Stimulated activated naive CD8-positive, alpha-beta T cell treated with anti-CD3 and anti-CD28 coated beads, Interleukin-15, Interleukin-2, amounts not matched to agents 100 ng/mL and 50 ng/mL, for 24 hours (primary cell): Measurements from ENCODE around the gene TNS3.
A peak's percentile ranks its signal among the peaks of the same experiment; 100 is the strongest.

Experiments used
- H3K27ac Mint-ChIP-seq: one replicate; pipeline ENCODE4 v1.8.0; 2021; ENCODE audit warnings: mild to moderate bottlenecking, mixed read lengths
- H3K27me3 Mint-ChIP-seq: one replicate; pipeline ENCODE4 v1.8.0; 2021; ENCODE audit warnings: mixed read lengths
- H3K36me3 Mint-ChIP-seq: one replicate; pipeline ENCODE4 v1.8.0; 2021; ENCODE audit warnings: low read depth, mixed read lengths
- H3K4me1 Mint-ChIP-seq: one replicate; pipeline ENCODE4 v1.8.0; 2021; ENCODE audit warnings: low read depth, mixed read lengths
- H3K4me3 Mint-ChIP-seq: one replicate; pipeline ENCODE4 v1.8.0; 2021; ENCODE audit warnings: mild to moderate bottlenecking, mixed read lengths
- H3K9me3 Mint-ChIP-seq: one replicate; pipeline ENCODE4 v1.8.0; 2021; ENCODE audit warnings: mixed read lengths

The TNS3 gene

DNA sequence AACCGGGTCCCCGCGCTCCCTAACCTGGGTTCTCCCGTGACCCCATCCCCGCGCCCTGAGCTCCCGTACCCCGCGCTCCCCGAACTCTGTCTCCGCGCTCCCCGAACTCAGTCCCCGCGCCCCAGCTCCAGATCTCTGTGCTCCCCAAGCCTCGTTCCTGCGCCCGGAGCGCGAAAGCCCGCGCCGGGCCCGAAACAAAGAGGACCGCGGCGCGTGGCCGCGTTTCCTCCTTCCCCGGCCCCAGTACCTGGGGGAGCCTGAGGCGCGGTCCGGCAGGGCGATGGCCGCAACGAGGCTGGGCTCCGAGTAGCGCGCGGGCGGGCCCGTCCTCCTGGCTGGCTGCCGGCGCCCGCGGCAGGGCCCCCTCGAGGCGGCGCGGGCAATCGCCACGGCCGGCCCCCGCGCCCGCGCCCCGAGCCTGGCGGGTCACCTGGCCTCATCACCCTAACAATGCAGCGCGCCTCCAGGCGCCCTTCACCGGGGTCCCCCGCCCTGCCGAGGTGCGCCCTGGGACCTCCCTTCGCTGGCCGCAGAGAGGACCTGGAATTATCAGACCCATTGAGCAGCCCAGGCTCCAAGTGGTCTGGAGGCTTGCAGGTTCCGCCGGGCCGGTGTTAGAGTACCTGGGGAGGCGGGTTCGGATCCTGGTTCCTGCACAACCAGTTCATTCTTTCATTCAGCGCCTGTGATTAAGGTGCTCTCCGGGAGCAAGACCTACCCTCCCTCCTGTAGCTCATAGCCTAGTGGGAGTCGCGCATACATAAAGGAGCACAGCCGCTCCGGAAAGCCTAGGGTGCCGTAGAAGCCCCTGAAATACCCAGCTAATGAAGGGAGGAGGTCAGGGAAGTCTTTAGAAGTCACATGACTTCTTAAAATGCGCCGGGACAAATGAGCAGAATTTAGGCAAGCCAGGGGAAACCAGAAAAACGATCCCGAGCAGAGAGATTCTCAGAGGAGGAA is at the start of gene TNS3:
Gene TNS3, minus strand, starts transcription at position 308 of the 960 bp plus-strand sequence. CDS start 142,475 bp downstream, outside the sequence.
- Mint-ChIP-seq H3K9me3 (no peaks in the 10 kb centered on the region), H3K36me3 (no peaks in the 10 kb centered on the region), H3K27me3 (peaks cover 28% of the 10 kb centered on the region), H3K27ac (no peak within 1 kb of the TSS), H3K4me1 (peaks cover 26% of the 10 kb centered on the region), H3K4me3 (peak within 1 kb of the TSS; percentile 59)

DNA sequence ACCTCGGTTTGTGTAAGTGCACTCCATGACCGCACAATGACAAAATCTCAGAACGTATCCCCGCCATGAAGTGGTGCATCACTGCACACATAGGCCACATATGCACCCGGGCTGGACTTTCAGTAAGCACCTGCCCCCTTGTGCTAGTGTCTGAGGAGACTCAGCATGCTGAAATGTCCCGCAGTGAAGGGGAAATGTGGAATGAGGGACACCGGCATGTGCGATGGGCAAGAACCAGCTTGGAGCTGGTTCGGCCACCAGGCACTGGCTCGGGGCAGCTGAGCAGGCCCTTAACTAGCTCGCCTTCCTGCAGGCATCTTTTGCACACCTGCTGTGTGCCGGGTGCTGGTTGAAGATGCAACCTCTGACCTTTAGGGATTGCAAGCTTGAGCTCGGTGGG is 49.8 kb upstream of the TNS3 start:
- Mint-ChIP-seq H3K27me3 (no peaks in the 10 kb centered on the region), H3K4me1 (peaks cover 9% of the 10 kb centered on the region), H3K9me3 (no peaks in the 10 kb centered on the region), H3K27ac (no peak overlapping the region), H3K4me3 (no peak overlapping the region), H3K36me3 (no peaks in the 10 kb centered on the region)

DNA sequence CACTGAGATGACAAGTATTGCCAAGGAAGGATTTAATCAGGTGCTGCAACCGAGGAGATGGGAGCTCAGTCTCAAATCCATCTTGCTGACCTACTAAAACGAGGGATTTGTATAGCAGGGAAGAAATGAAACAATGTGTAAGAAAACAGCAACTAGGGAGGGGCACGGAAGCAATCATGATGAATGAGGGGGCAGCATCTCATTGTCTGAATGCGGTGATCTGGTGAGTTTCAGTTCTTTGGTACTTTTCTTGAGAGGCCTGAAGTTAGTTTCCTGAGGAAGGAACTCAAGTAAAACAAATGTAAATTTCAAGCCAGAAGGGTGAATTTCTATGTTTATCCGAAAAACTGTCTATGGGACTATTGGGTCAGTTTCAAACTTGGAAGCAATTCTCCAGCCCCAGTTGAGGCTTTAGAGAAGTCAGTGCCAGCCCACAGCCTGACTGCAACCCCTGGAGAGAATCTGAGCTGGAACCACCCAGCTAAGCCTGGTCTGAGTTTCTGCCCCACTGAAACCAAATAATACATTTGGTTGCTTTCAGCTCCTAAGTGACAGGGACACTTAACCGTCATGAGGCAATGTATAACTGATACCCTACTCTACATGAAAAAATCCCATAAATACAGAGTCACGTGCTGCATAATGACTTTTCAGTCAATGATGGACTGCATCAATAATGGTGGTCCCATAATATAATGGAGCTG is 45.8 kb upstream of the TNS3 start:
- H3K9me3 Mint-ChIP-seq, result no peaks in the 10 kb centered on the region
- H3K27me3 Mint-ChIP-seq, result no peaks in the 10 kb centered on the region
- no peak overlapping the region for H3K27ac Mint-ChIP-seq
- H3K4me3 Mint-ChIP-seq, result no peak overlapping the region
- H3K36me3 Mint-ChIP-seq, result no peaks in the 10 kb centered on the region
- H3K4me1 Mint-ChIP-seq, result peaks cover 9% of the 10 kb centered on the region

DNA sequence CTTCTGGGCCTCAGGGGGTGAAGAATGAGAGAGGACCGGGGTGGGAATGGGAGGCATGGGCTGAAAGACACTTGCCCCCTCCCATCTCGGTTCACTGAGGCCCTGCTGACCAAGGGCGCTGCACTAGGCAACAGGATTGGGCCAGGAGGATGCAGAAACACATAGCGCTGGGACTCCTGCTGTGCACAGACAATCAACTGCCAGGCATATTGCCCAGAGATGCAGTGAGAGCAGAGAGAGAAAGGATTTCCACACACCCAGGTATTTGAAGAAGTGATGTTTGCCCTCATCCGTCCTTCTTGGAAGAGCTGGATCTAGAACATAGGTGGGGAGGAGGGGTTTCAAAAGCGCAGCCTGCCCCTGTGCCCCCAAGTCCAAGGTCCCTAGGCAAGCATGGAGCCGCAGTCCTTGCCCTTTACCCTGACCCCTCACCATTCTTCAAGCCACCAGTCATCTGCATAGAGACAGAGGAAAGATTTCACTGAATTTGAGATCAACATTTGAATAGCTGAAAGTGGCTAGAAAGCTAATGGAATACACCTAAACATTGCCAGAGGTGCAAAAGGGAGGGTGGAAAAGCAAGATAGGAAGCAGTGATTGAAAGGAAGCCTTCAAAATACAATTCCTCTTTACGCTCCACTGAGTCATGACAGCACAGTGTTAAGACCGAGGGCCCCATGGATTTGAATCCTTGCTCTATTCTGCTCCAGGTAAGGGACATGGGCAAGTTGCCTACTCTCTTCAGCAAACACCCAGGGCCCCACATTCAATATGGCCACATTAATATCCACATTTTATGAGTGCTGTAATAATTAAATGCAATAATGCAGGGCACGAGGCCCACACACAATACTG is 44.2 kb upstream of the TNS3 start:
- Mint-ChIP-seq H3K4me1 (peaks cover 22% of the 10 kb centered on the region), H3K27me3 (no peaks in the 10 kb centered on the region), H3K4me3 (no peak overlapping the region), H3K9me3 (no peaks in the 10 kb centered on the region), H3K27ac (no peak overlapping the region), H3K36me3 (no peaks in the 10 kb centered on the region)

DNA sequence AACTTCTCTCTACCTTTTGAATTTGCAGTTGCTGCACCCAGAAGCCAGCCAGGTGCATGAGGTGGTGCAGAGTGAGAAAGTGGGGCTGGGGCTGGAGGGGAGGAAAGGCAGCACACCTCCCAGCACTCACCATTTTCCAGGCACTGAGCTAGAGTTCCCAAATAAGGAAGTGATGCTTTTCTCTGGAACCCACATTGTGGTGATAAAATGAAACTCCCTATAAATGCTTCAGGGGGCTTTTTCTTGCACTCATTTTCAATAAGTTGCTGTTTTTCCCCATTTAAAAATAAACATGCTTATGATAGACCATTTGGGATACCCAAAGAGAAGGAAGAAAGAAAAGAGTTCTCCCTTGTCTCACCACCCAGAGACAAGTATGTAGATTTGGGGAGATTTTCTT is 42.8 kb upstream of the TNS3 start:
- Mint-ChIP-seq H3K9me3 (no peaks in the 10 kb centered on the region), H3K27me3 (no peaks in the 10 kb centered on the region), H3K36me3 (no peaks in the 10 kb centered on the region), H3K4me3 (no peak overlapping the region), H3K27ac (no peak overlapping the region), H3K4me1 (peaks cover 22% of the 10 kb centered on the region)

DNA sequence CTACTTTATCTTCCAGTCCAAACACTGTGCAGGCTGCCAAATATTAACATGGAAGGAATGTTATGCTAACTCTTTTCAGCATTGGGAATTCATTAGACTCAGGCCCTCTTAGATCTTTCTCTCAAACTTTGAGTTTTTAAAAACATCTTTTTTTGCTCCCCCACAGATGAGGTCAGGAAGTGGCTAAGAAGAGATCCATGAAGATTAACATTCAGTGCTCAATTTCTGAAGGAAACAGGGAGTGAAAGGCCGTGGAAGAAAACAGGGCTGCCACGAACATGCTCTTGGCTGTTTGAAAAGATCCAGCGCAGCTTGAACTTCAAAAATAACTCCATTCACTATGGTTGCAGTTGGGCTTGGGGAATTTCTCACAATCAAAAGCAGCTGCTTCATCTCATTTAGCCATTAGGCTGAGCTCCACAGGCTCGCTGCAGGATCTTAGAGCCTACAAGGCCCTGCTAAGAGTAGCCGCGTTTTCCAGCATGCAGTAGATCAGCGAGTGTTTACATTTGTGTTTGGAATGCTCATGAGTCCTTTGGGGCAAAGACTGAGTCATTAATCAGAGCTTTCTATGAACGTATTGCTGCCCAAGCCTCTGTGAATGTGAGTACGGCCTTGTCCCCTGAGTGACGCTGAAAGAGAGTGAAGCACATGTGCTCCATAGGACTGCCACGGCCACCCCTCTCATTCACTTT is 41.2 kb upstream of the TNS3 start:
- no peak overlapping the region for H3K27ac Mint-ChIP-seq
- peaks cover 22% of the 10 kb centered on the region for H3K4me1 Mint-ChIP-seq
- H3K4me3 Mint-ChIP-seq, result no peak overlapping the region
- H3K27me3 Mint-ChIP-seq, result no peaks in the 10 kb centered on the region
- H3K36me3 Mint-ChIP-seq, result no peaks in the 10 kb centered on the region
- H3K9me3 Mint-ChIP-seq, result no peaks in the 10 kb centered on the region

DNA sequence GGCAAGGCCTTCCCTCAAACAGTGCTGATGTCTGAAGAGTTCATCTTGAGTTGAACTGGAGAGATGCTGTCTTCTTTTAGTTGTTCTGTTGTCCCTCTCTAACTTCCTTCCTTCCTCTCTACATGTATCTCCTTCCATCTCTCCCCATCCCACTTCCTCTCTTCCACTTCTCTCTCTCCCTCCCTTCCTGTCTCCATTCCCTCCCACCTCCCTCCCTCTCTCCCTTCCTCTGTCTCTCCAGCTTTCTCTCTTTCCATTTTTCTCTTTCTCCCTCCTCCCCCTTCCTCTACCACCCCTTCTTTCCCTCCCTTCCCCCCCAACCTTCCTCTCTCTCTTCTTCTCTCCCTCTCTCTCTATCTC is 40.7 kb upstream of the TNS3 start:
- no peaks in the 10 kb centered on the region for H3K9me3 Mint-ChIP-seq
- no peaks in the 10 kb centered on the region for H3K27me3 Mint-ChIP-seq
- no peak overlapping the region for H3K4me3 Mint-ChIP-seq
- H3K27ac Mint-ChIP-seq, result no peak overlapping the region
- H3K36me3 Mint-ChIP-seq, result no peaks in the 10 kb centered on the region
- peaks cover 17% of the 10 kb centered on the region for H3K4me1 Mint-ChIP-seq

DNA sequence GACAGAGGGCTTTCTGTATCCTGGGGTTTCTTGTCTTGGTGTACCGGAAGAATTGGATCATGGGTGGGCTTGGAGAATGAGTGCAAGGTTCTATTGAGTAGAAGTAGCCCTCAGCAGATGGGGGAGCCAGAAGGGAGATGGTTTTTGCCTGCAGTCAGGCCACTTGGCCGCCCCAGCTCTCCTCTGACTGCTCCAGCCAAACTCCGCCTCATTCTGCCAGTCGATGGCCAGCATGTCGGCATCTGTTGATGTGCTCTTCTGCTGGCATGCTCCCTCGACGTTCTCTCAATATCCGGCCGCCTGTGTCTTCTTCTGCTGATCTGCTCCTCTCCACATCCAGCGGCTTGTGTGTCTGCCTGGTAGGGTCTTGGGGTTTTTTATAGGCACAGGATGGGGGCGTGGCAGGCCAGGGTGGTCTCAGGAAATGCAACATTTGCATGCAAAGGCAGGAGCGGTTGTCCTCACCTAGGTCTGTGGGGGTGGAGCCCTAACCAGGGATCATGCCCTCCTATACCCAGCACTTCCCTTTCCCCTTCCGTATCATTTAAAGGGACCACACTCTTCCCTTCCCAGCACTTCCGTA is 40.2 kb upstream of the TNS3 start:
- Mint-ChIP-seq H3K36me3 (no peaks in the 10 kb centered on the region), H3K27me3 (no peaks in the 10 kb centered on the region), H3K4me1 (peaks cover 13% of the 10 kb centered on the region), H3K9me3 (no peaks in the 10 kb centered on the region), H3K27ac (no peak overlapping the region), H3K4me3 (no peak overlapping the region)

DNA sequence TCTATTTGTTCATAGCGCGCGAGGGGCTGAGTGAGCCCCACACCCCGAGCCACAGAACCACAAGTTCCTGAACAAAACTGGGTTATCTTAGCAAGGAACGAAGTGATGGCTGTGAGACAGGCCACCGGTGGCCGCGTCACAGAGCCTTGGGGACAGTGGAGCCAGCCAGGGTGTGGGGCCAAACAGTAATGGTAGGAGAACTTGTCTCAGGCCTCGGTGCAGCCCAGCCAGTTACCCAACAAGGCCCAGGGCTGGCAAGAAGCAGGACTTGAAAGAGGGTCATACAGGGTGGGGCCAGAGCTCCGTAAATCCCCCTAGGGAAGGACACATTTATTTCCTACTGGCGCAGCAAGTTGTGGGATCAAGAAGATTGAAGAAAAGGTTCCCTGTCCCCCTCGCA is 39.4 kb upstream of the TNS3 start:
- no peaks in the 10 kb centered on the region for H3K36me3 Mint-ChIP-seq
- H3K4me3 Mint-ChIP-seq, result no peak overlapping the region
- no peaks in the 10 kb centered on the region for H3K9me3 Mint-ChIP-seq
- no peaks in the 10 kb centered on the region for H3K27me3 Mint-ChIP-seq
- H3K27ac Mint-ChIP-seq, result no peak overlapping the region
- H3K4me1 Mint-ChIP-seq, result peaks cover 13% of the 10 kb centered on the region

DNA sequence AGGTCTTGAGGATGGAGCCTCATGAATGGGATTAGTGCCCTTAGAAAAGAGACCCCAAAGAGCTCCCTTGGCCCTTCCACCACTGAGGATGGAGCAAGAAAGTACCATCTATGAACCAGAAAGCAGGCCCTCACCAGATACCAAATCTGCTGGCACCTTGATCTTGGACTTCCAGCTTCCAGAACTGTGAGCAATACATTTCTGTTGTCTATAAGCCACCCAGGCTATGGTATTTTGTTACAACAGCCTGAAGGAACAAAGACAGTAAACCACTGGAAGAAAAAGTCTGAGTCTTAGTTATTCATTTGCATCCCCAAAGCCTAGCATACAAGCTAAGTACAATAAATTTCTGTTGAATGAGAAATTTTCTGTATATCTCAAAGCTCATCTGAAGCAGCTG is 37.9 kb upstream of the TNS3 start:
- no peaks in the 10 kb centered on the region for H3K9me3 Mint-ChIP-seq
- no peaks in the 10 kb centered on the region for H3K36me3 Mint-ChIP-seq
- H3K4me3 Mint-ChIP-seq, result no peak overlapping the region
- peaks cover 13% of the 10 kb centered on the region for H3K4me1 Mint-ChIP-seq
- H3K27me3 Mint-ChIP-seq, result no peaks in the 10 kb centered on the region
- H3K27ac Mint-ChIP-seq, result no peak overlapping the region

DNA sequence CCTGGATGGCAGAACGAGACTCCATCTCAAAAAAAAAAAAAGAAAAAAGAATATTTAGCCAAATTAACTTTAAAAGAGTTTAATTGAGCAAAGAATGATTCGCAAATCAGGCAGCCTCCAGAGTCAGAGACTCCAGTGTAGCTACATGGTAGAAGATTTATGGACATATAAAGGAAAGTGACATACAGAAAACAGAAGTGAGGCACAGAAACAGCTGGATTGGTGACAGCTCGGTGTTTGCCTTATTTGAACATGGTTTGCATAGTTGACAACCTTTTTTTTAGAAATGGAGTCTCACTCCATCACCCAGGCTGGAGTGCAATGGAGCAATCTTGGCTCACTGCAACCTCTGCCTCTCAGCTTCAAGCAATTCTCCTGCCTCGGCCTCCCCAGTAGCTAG is 35.2 kb upstream of the TNS3 start:
- Mint-ChIP-seq H3K36me3 (no peaks in the 10 kb centered on the region), H3K4me1 (peaks cover 9% of the 10 kb centered on the region), H3K27me3 (no peaks in the 10 kb centered on the region), H3K9me3 (no peaks in the 10 kb centered on the region), H3K27ac (no peak overlapping the region), H3K4me3 (no peak overlapping the region)

DNA sequence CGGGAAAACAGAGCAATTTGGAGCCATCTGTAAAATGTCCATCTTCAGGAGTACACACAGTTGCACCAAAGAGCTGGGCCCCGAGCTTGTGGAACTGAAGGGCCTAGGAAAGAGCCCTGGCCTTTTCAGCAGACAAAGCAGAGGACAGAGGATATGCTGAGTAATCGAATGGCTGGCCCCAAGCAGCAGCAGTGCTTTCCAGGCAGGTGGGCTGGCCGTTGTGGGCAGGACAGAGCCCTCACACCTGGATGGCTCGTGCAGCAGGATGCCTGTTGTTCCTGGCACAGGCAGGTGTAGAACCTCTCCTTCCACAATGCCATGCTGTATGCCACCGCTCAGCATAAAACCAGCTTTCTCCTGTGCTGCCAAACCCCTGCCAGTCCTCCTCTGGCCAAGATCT is 32.5 kb upstream of the TNS3 start:
- Mint-ChIP-seq H3K9me3 (no peaks in the 10 kb centered on the region), H3K36me3 (no peaks in the 10 kb centered on the region)

DNA sequence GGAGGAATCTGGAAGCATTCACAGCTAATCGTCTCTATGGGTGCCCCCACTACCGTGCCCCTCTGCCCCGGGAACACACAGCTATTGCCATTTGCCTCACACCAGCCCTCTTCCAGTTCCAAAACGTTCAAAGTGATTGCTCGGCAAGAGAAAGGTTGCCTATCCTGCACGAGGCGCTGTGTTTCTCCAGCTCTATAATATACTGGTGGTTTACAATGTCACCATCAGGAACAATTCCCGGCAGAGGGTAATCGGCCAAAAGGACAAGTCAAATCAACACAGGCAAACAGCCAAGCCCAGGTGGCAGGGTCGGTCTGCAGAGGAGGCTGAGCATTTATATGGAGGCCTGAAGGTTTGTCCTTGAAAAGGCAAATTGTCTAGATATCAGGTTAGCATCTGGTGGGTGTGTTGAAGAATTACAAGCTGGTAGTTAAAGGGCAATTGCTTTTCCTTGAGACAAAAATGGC is 29.2 kb upstream of the TNS3 start:
- no peaks in the 10 kb centered on the region for H3K27me3 Mint-ChIP-seq
- H3K27ac Mint-ChIP-seq, result no peak overlapping the region
- no peak overlapping the region for H3K4me3 Mint-ChIP-seq
- no peaks in the 10 kb centered on the region for H3K4me1 Mint-ChIP-seq
- H3K9me3 Mint-ChIP-seq, result no peaks in the 10 kb centered on the region
- H3K36me3 Mint-ChIP-seq, result no peaks in the 10 kb centered on the region

More for the DNA sequence above, 32.5 kb upstream of the TNS3 start:
- no peaks in the 10 kb centered on the region for H3K4me1 Mint-ChIP-seq
- no peaks in the 10 kb centered on the region for H3K27me3 Mint-ChIP-seq
- no peak overlapping the region for H3K4me3 Mint-ChIP-seq
- H3K27ac Mint-ChIP-seq, result no peak overlapping the region

DNA sequence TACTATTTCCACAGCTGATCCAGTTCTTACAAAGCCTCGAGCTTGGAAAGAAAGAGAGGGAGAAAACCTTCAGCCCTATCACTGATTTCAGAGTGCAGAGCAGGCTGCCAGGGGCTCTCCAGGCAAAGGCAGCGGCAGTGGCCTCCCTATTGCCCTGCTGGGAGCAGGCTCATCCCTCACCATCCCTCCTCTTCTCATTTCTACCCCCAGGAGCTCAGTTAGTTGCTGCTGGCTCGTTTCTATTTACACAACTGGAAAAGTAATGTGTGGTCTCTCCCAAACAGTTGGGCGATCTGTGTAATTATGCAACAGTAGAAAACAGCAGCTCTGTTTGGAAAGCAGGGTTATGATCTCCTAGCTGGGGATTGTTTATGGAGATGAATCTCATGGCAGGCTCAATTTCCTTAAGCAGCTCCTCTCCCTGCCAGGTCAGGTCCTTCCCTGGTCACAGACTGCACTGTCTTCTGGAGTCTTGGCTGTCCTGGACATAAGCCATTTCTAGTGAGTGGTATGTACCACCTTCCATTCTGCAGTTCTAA is 28.7 kb upstream of the TNS3 start:
- Mint-ChIP-seq H3K27ac (no peak overlapping the region), H3K4me3 (no peak overlapping the region), H3K36me3 (no peaks in the 10 kb centered on the region), H3K27me3 (no peaks in the 10 kb centered on the region), H3K4me1 (no peaks in the 10 kb centered on the region), H3K9me3 (no peaks in the 10 kb centered on the region)
